GM12878 (cell line): ENCODE results near the gene DAAM2. TPM values are rescaled to one million over a fixed set of nuclear protein-coding genes. Genes with fewer than 3 reads are reported as not detected.

Source experiments
- ATAC-seq: fragments of 200-7000 bp; cut with Tn5 transposase; 3 replicates; pipeline ENCODE4 v1.9.1; 2020; ENCODE audit warnings: mild to moderate bottlenecking, moderate library complexity
- BruUV-seq: library from RNA; stranded (reverse); fragments of 400-500 nt; replicated peaks from 2 replicates; lab custom pipeline; 2021; lab: Mats Ljungman, UMichigan
- CTCF ChIA-PET: fragments of 300-600 bp; sonication (Branson Sonifier 250); formaldehyde crosslinking; extraction: SDS; loops from one replicate; lab custom pipeline; 2021; ENCODE audit warnings: inconsistent platforms; lab: Yijun Ruan, JAX
- POLR2A ChIA-PET: fragments of 350-600 bp; formaldehyde crosslinking; extraction: SDS; loops from one replicate; lab custom pipeline; 2021; ENCODE audit warnings: inconsistent platforms; lab: Charles Lee
- RAD21 ChIA-PET: fragments of 300-600 bp; sonication (Branson Sonifier 250); formaldehyde crosslinking; loops from one replicate; lab custom pipeline; 2023; ENCODE audit warnings: antibody characterized with exemption; ENCODE audit not compliant: unreplicated experiment; lab: Charles Lee
- SMC1A ChIA-PET: fragments of 300-600 bp; sonication (Branson Sonifier 250); formaldehyde crosslinking; loops from one replicate; lab custom pipeline; 2023; ENCODE audit not compliant: unreplicated experiment, uncharacterized antibody; lab: Charles Lee
- DNase-seq: peaks from one replicate; pipeline ENCODE4 v3.0.0-alpha.2; 2011; ENCODE audit warnings: low read depth, low spot score
- FAIRE-seq: peaks from 3 replicates; lab custom pipeline; 2011; peaks lifted over from hg19 to GRCh38; lab: Jason Lieb, UNC
- H2AFZ ChIP-seq: 2 replicates; pipeline ENCODE4 v1.6.0; 2011; ENCODE audit warnings: low read depth, low read length, control low read depth; ENCODE audit not compliant: control insufficient read depth
- H3K27ac ChIP-seq: 2 replicates; pipeline ENCODE4 v1.5.1; 2011; ENCODE audit warnings: control low read depth; ENCODE audit not compliant: control insufficient read depth, insufficient read depth
- H3K27me3 ChIP-seq, 2 experiments: replicated peaks in 1 of 2; 2 replicates each; pipeline versions ENCODE4 v1.6.0 to v1.6.1; 2011; ENCODE audit warnings: low read length in 1 of 2; ENCODE audit not compliant: control insufficient read depth in 2 of 2, insufficient read depth in 2 of 2
- H3K36me3 ChIP-seq, 2 experiments: 2 replicates each; pipeline ENCODE4 v1.5.1; 2011; ENCODE audit warnings: low read length in 1 of 2; ENCODE audit not compliant: control insufficient read depth in 2 of 2, insufficient read depth in 2 of 2
- H3K4me1 ChIP-seq: 2 replicates; pipeline ENCODE4 v1.6.1; 2011; ENCODE audit warnings: mild to moderate bottlenecking, low read length, moderate library complexity, mixed read lengths; ENCODE audit not compliant: control insufficient read depth, insufficient read depth
- H3K4me2 ChIP-seq: 2 replicates; pipeline ENCODE4 v1.6.0; 2011; ENCODE audit warnings: control low read depth; ENCODE audit not compliant: control insufficient read depth, insufficient read depth
- H3K4me3 ChIP-seq: fragments of 200-600 bp; sonication (generic); 2 replicates; pipeline ENCODE4 v1.5.1; 2016
- H3K79me2 ChIP-seq: 2 replicates; pipeline ENCODE4 v1.6.0; 2011; ENCODE audit warnings: low read length; ENCODE audit not compliant: control insufficient read depth, insufficient read depth
- H3K9ac ChIP-seq: 2 replicates; pipeline ENCODE4 v1.8.0; 2011; ENCODE audit warnings: low read length, control low read depth, mixed read lengths; ENCODE audit not compliant: control insufficient read depth, insufficient read depth
- H3K9me3 ChIP-seq: replicated peaks from 3 replicates; pipeline ENCODE4 v1.5.1; 2011; ENCODE audit warnings: mild to moderate bottlenecking, low read length; ENCODE audit not compliant: control insufficient read depth, insufficient read depth
- H4K20me1 ChIP-seq: 2 replicates; pipeline ENCODE4 v1.6.0; 2011; ENCODE audit not compliant: control insufficient read depth, insufficient read depth
- ATF7 ChIP-seq: fragments of 450-650 bp; IDR thresholded peaks from 2 replicates; pipeline ENCODE4 v1.6.1; 2016; ENCODE audit warnings: low read depth, mild to moderate bottlenecking
- BCL11A ChIP-seq: IDR thresholded peaks from 2 replicates; pipeline ENCODE4 v1.6.1; 2011; ENCODE audit warnings: low read depth, low read length
- DPF2 ChIP-seq: fragments of 450-650 bp; IDR thresholded peaks from 2 replicates; pipeline ENCODE4 v1.6.1; 2017; ENCODE audit warnings: mild to moderate bottlenecking
- E4F1 ChIP-seq: fragments of 450-650 bp; IDR thresholded peaks from 2 replicates; pipeline ENCODE4 v1.6.1; 2018; ENCODE audit warnings: borderline replicate concordance, mild to moderate bottlenecking; ENCODE audit not compliant: partially characterized antibody
- IKZF1 ChIP-seq: fragments of 450-650 bp; conservative IDR thresholded peaks from 2 replicates; pipeline ENCODE4 v1.6.1; 2017; ENCODE audit warnings: antibody characterized with exemption, mild to moderate bottlenecking
- LARP7 ChIP-seq: fragments of 450-650 bp; IDR thresholded peaks from 2 replicates; pipeline ENCODE4 v1.6.1; 2017; ENCODE audit warnings: mild to moderate bottlenecking
- NR2F1 ChIP-seq: fragments of 450-650 bp; conservative IDR thresholded peaks from 2 replicates; pipeline ENCODE4 v1.6.1; 2017; ENCODE audit warnings: mild to moderate bottlenecking
- RAD21 ChIP-seq: IDR thresholded peaks from 2 replicates; pipeline ENCODE4 v1.6.1; 2011; ENCODE audit warnings: mild to moderate bottlenecking, low read depth, low read length, moderate library complexity; ENCODE audit not compliant: insufficient read depth
- RELB ChIP-seq: fragments of 450-650 bp; IDR thresholded peaks from 2 replicates; pipeline ENCODE4 v1.6.1; 2017; ENCODE audit warnings: low read depth, mild to moderate bottlenecking, moderate library complexity
- RFX5 ChIP-seq: IDR thresholded peaks from 2 replicates; pipeline ENCODE4 v1.6.1; 2011; ENCODE audit warnings: low read depth, low read length, improper control_type of control experiment
- SUPT20H ChIP-seq: IDR thresholded peaks from 2 replicates; pipeline ENCODE4 v1.6.1; 2011; ENCODE audit warnings: low read depth, mild to moderate bottlenecking, low read length, moderate library complexity, borderline replicate concordance; ENCODE audit not compliant: control insufficient read depth
- USF1 ChIP-seq: IDR thresholded peaks from 2 replicates; pipeline ENCODE4 v1.6.1; 2011; ENCODE audit warnings: borderline replicate concordance, low read depth, mild to moderate bottlenecking, moderate library complexity, mixed read lengths, low read length; ENCODE audit not compliant: insufficient read depth; ENCODE audit errors: extremely low read length
- ZBED1 ChIP-seq: IDR thresholded peaks from 2 replicates; pipeline ENCODE4 v1.6.1; 2016; ENCODE audit warnings: borderline replicate concordance
- ZNF24 ChIP-seq: fragments of 450-650 bp; IDR thresholded peaks from 2 replicates; pipeline ENCODE4 v1.6.1; 2017; ENCODE audit warnings: antibody characterized with exemption, mild to moderate bottlenecking
- ZZZ3 ChIP-seq: IDR thresholded peaks from 2 replicates; pipeline ENCODE4 v1.6.1; 2011; ENCODE audit warnings: low read depth; ENCODE audit not compliant: control insufficient read depth, insufficient read length
- WGBS: methylation state at CpG from one replicate; pipeline ENCODE4 v1.1.6; 2016; ENCODE audit warnings: low lambda C conversion rate; ENCODE audit not compliant: insufficient replicate concordance, insufficient coverage; ENCODE audit errors: missing lambda C conversion rate; 5-methylcytosine and 5-hydroxymethylcytosine counted together
- in situ Hi-C: fragments of 300-500 bp; cut with MboI; formaldehyde crosslinking; loops from 9 replicates; pipeline ENCODE4 v1.14.3; 2018; ENCODE audit warnings: mixed read lengths
- intact Hi-C: fragments of 100-400 bp; cut with micrococcal nuclease; formaldehyde crosslinking; loops from one replicate; pipeline ENCODE4 v1.14.2; 2022; ENCODE audit not compliant: unreplicated experiment
- polyA plus RNA-seq, 11 experiments: library from polyadenylated mRNA; depleted of rRNA in 4 of 11; unstranded in 6 of 11; stranded (reverse) in 5 of 11; fragments of >200 nt; fragmentation: Nextera tagmentation in 4 of 11; fragmentation: Illumina TruSeq in 1 of 11; extraction: Ambion mirVana in 4 of 11; extraction: Trizol in 1 of 11; gene quantifications; 1 replicate in 1 of 11; 2 replicates in 10 of 11; pipeline versions ENCODE4 v1.2.1 to v1.2.3, GENCODE V29; 2011 to 2016; ENCODE audit warnings: inconsistent platforms in 2 of 11, missing spikeins in 2 of 11, low read depth in 1 of 11
- total RNA-seq, 4 experiments: library from RNA; depleted of rRNA in 3 of 4; stranded (reverse); fragments of >200 nt in 3 of 4; fragmentation: Illumina TruSeq in 1 of 4; extraction: Trizol in 1 of 4; gene quantifications; 2 replicates each; pipeline versions ENCODE4 v1.2.1 to v1.2.3, GENCODE V29; 2013 to 2021

The DAAM2 gene
- total and polyA plus RNA-seq, 10 of the 15 experiments (the other 5 are each of a cell fraction or from before 2014, with no cell fraction given), result 0.05 to 0.22 TPM; not detected in 8

GRCh38 chr6:39753725-39754045 lies 38.5 kb upstream of the DAAM2 start:
- Histone ChIP-seq H3K27me3 (no peaks in the 10 kb centered on the region), H3K4me3 (no peak overlapping the region), H3K9ac (no peak overlapping the region), H3K4me2 (no peak overlapping the region), H2AFZ (no peak overlapping the region), H4K20me1 (no peaks in the 10 kb centered on the region), H3K79me2 (no peaks in the 10 kb centered on the region), H3K9me3 (no peaks in the 10 kb centered on the region; the same call in 2 of the 3 replicates), H3K4me1 (no peaks in the 10 kb centered on the region), H3K27ac (no peak overlapping the region), H3K36me3 (no peaks in the 10 kb centered on the region)
- ATAC-seq (no peak; the same call in 2 of the 3 replicates), DNase-seq (no peak), FAIRE-seq (no peak)
- CTCF ChIA-PET, result interaction anchor here (0.8 to 3.1 kb wide), 6 partner anchors 9 to 302 kb away, joined by 3 to 9 read pairs (median 4); no protein-coding TSS in a partner anchor
- 28% methylated on average over 3 of the region's 3 CpGs for WGBS
- in situ Hi-C loops (no loop called here), intact Hi-C loops (loop anchor here (5.0 kb wide), 1 partner anchor 391 kb away; no protein-coding TSS in a partner anchor)
- RAD21 ChIA-PET, result interaction anchor here (0.6 to 1.2 kb wide), 3 partner anchors 67 to 301 kb away, joined by 3 read pairs; no protein-coding TSS in a partner anchor
- SMC1A ChIA-PET, result interaction anchor here (0.7 to 2.2 kb wide), 15 partner anchors 20 to 389 kb away, joined by 3 to 8 read pairs (median 4); no protein-coding TSS in a partner anchor
- TF ChIP-seq DPF2, result no peak
- TF ChIP-seq ZZZ3, result no peak
- no peak for TF ChIP-seq ZNF24
- TF ChIP-seq LARP7, result no peak
- no peak for TF ChIP-seq ATF7
- no peak for TF ChIP-seq NR2F1
- TF ChIP-seq RAD21, result no peak
- TF ChIP-seq BCL11A, result no peak
- TF ChIP-seq USF1, result no peak
- no peak for TF ChIP-seq E4F1
- no peak for TF ChIP-seq ZBED1
- no peak for TF ChIP-seq SUPT20H
- TF ChIP-seq IKZF1, result no peak
- no peak for TF ChIP-seq RELB
- no peak for TF ChIP-seq RFX5
- BruUV-seq, result no TSS peak
- POLR2A ChIA-PET, result interaction anchor here (0.6 kb wide), 1 partner anchor 21 kb away, joined by 4 read pairs; no protein-coding TSS in a partner anchor
